Anterior cingulate cortex (tissue), 58 donors: ENCODE measurements around the gene PTGS2.

Experiments
- DNase-seq, 58 donors: peaks; one replicate each; lab custom pipeline; 2025; lab: John Stamatoyannopoulos, UW

PTGS2 gene

GRCh38 chr1:186680245-186681061 lies at the start of gene PTGS2:
Gene PTGS2, minus strand, starts transcription at chr1:186680423. Its CDS starts 133 bp downstream, at chr1:186680290.
- DNase-seq = peak in 54 of 58 donors; percentile 6 to 86 (median 46)

GRCh38 chr1:186722711-186723309 lies 42.6 kb upstream of the PTGS2 start:
- no peak for DNase-seq

- DNase-seq = no peak
These were observed 37.1 kb upstream of the PTGS2 start for GRCh38 chr1:186717286-186717685.

- no peak for DNase-seq
These were observed 35.9 kb upstream of the PTGS2 start for GRCh38 chr1:186715887-186716809.

GRCh38 chr1:186710696-186711095 lies 30.5 kb upstream of the PTGS2 start:
- no peak for DNase-seq

- DNase-seq = no peak
These were observed 28.5 kb upstream of the PTGS2 start for GRCh38 chr1:186708694-186709097.

- no peak for DNase-seq
These were observed 23.1 kb upstream of the PTGS2 start for GRCh38 chr1:186703209-186703766.

GRCh38 chr1:186700722-186701121 lies 20.5 kb upstream of the PTGS2 start:
- no peak for DNase-seq

GRCh38 chr1:186699519-186699918 lies 19.3 kb upstream of the PTGS2 start:
- no peak for DNase-seq

- no peak for DNase-seq
These were observed 9.7 kb upstream of the PTGS2 start for GRCh38 chr1:186689907-186690306.

GRCh38 chr1:186689376-186689775 lies 9.2 kb upstream of the PTGS2 start:
- no peak for DNase-seq

GRCh38 chr1:186683652-186684410 lies 3.6 kb upstream of the PTGS2 start:
- DNase-seq = no peak

- no peak for DNase-seq
These were observed 2.5 kb upstream of the PTGS2 start for GRCh38 chr1:186682736-186683135.

GRCh38 chr1:186681801-186682200 lies 1.6 kb upstream of the PTGS2 start:
- no peak for DNase-seq

GRCh38 chr1:186681121-186681520 lies 898 bp upstream of the PTGS2 start:
- DNase-seq = no peak

GRCh38 chr1:186679924-186680244 lies 339 bp downstream of the PTGS2 start:
- DNase-seq = peak in 1 of 58 donors; percentile 48

- no peak for DNase-seq
These were observed 2.1 kb downstream of the PTGS2 start for GRCh38 chr1:186678155-186678554.

GRCh38 chr1:186672596-186672995 lies 7.6 kb downstream of the PTGS2 start:
- no peak for DNase-seq

- no peak for DNase-seq
These were observed 8.1 kb downstream of the PTGS2 start for GRCh38 chr1:186672131-186672530.
